D721Med (cell line): ENCODE measurements around the gene LAYN.

Source experiments
- DNase-seq: peaks from one replicate; pipeline ENCODE4 v3.0.0; 2011; ENCODE audit warnings: low spot score; ENCODE audit not compliant: insufficient read length
- FAIRE-seq: peaks from 2 replicates; lab custom pipeline; 2011; peaks lifted over from hg19 to GRCh38; lab: Jason Lieb, UNC
- CTCF ChIP-seq: IDR thresholded peaks from 2 replicates; pipeline ENCODE4 v1.5.1; 2012; ENCODE audit warnings: mild to moderate bottlenecking, control low read depth; ENCODE audit not compliant: insufficient read depth; ENCODE audit errors: missing control alignments

The LAYN gene

GRCh38 chr11:111528557-111528956 lies 12.0 kb upstream of the LAYN start:
- FAIRE-seq (peak; percentile 90), DNase-seq (no peak)
- TF ChIP-seq CTCF, result peak; percentile 42

- peak; percentile 38 for FAIRE-seq
- no peak for TF ChIP-seq CTCF
- no peak for DNase-seq
These were observed 10.4 kb upstream of the LAYN start for GRCh38 chr11:111530091-111530490.

- FAIRE-seq, result peak; percentile 60
- TF ChIP-seq CTCF, result no peak
- DNase-seq, result no peak
These were observed 9.4 kb upstream of the LAYN start for GRCh38 chr11:111531136-111531535.

- TF ChIP-seq CTCF, result no peak
- FAIRE-seq (no peak), DNase-seq (no peak)
These were observed 8.7 kb upstream of the LAYN start for GRCh38 chr11:111531687-111532364.

- DNase-seq (no peak), FAIRE-seq (no peak)
- TF ChIP-seq CTCF, result no peak
These were observed 8.2 kb upstream of the LAYN start for GRCh38 chr11:111532365-111532709.

DNA sequence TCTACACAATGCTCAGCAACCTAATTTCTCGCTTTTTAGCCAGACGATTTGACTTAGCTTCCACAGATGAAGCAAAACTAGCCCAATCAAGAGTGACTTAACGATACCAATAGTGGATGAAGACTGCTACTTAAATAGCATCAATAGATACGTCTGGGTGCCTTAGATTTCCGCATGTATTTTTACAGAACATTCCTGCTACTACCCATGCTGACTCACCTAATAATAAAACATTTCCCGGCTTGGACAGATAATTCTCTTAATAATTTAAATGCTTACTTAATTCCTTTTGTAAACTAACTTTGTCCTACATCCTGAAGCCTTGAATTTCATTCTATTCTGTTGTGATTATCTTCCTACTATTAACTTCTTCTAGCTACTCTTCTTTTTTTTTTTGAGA lies 5.2 kb upstream of the LAYN start:
- FAIRE-seq (no peak), DNase-seq (no peak)
- no peak for TF ChIP-seq CTCF

DNA sequence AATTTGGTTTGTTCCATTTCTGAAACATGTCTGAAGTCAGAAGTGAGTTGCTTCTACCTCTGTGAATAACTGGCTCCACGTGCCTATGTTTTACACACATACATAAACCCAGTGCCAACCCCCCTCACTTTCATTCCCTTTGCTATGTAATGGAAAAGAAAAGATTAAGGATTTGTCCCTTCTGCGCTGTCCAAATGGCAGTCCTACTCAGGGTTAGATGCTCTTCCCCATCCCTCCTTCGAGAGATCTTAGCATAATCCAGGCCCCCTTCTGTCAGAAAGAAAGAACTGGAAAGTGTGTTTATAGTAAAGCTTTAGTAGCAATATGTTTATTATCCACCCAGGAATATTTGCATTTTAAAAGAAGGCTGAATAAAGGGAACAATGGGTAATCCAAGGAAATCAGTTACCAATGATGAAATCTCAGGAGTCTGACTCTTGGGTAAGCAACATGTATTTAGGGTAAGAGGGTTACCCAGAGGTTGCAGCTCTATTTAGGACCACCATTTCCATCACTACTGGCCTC lies 3.1 kb upstream of the LAYN start:
- TF ChIP-seq CTCF, result no peak
- DNase-seq (no peak), FAIRE-seq (no peak)
